Activated CD4-positive, alpha-beta memory T cell treated with anti-CD3 and anti-CD28 coated beads, Interleukin-2, amount 10 ng/mL, durations not matched to agents 7 days and 5 days (primary cell): ENCODE results near the gene FAM186B. TPM values are rescaled to one million over a fixed set of nuclear protein-coding genes. Genes with fewer than 3 reads are reported as not detected.
A peak's percentile ranks its signal among the peaks of the same experiment; 100 is the strongest.

ENCODE experiments used
- CTCF ChIA-PET: fragments of 350-600 bp; sonication (Branson Sonifier 250); formaldehyde crosslinking; loops from one replicate; lab custom pipeline; 2021; ENCODE audit warnings: antibody characterized with exemption, inconsistent platforms; lab: Charles Lee
- POLR2A ChIA-PET: fragments of 350-600 bp; sonication (Branson Sonifier 250); formaldehyde crosslinking; loops from one replicate; lab custom pipeline; 2021; ENCODE audit warnings: antibody characterized with exemption; lab: Charles Lee
- DNase-seq: peaks from one replicate; pipeline ENCODE4 v3.0.0-alpha.2; 2020
- H3K27ac Mint-ChIP-seq: one replicate; pipeline ENCODE4 v1.8.0; 2021; ENCODE audit warnings: mild to moderate bottlenecking, mixed read lengths
- H3K27me3 Mint-ChIP-seq: one replicate; pipeline ENCODE4 v1.8.0; 2021; ENCODE audit warnings: mixed read lengths
- H3K36me3 Mint-ChIP-seq: one replicate; pipeline ENCODE4 v1.8.0; 2021; ENCODE audit warnings: low read depth, mixed read lengths
- H3K4me1 Mint-ChIP-seq: one replicate; pipeline ENCODE4 v1.8.0; 2021; ENCODE audit warnings: mixed read lengths
- H3K4me3 Mint-ChIP-seq: one replicate; pipeline ENCODE4 v1.8.0; 2021; ENCODE audit warnings: mild to moderate bottlenecking, mixed read lengths
- H3K9me3 Mint-ChIP-seq: one replicate; pipeline ENCODE4 v1.8.0; 2021; ENCODE audit warnings: mixed read lengths
- total RNA-seq, 2 experiments: library from RNA; stranded (reverse); gene quantifications; one replicate each; pipeline ENCODE4 v1.2.3, GENCODE V29; 2021

Gene FAM186B
- total RNA-seq, 2 experiments from 2014 or later = not detected

- H3K27ac Mint-ChIP-seq = no peak overlapping the region
- POLR2A ChIA-PET = no interaction called here
- H3K9me3 Mint-ChIP-seq = no peaks in the 10 kb centered on the region
- CTCF ChIA-PET = no interaction called here
- H3K4me3 Mint-ChIP-seq = no peak overlapping the region
- no peaks in the 10 kb centered on the region for H3K36me3 Mint-ChIP-seq
- H3K4me1 Mint-ChIP-seq = peaks cover 20% of the 10 kb centered on the region
- peaks cover 51% of the 10 kb centered on the region for H3K27me3 Mint-ChIP-seq
- no peak for DNase-seq
Measured at GRCh38 chr12:49543914-49544815, 61.3 kb downstream of the FAM186B start.

GRCh38 chr12:49543221-49543913 lies 62.1 kb downstream of the FAM186B start:
- CTCF ChIA-PET = no interaction called here
- DNase-seq = no peak
- Mint-ChIP-seq H3K4me3 (no peak overlapping the region), H3K4me1 (peaks cover 18% of the 10 kb centered on the region), H3K27ac (no peak overlapping the region), H3K9me3 (no peaks in the 10 kb centered on the region), H3K27me3 (peaks cover 48% of the 10 kb centered on the region), H3K36me3 (no peaks in the 10 kb centered on the region)
- POLR2A ChIA-PET = interaction anchor here (1.5 kb wide), 1 partner anchor 11 kb away, joined by 5 read pairs; no protein-coding TSS in a partner anchor

GRCh38 chr12:49542592-49543160 lies 62.8 kb downstream of the FAM186B start:
- no peaks in the 10 kb centered on the region for H3K36me3 Mint-ChIP-seq
- DNase-seq = no peak
- POLR2A ChIA-PET = interaction anchor here (1.5 kb wide), 1 partner anchor 11 kb away, joined by 5 read pairs; no protein-coding TSS in a partner anchor
- H3K4me3 Mint-ChIP-seq = no peak overlapping the region
- no peaks in the 10 kb centered on the region for H3K9me3 Mint-ChIP-seq
- no peak overlapping the region for H3K27ac Mint-ChIP-seq
- H3K4me1 Mint-ChIP-seq = peaks cover 22% of the 10 kb centered on the region
- H3K27me3 Mint-ChIP-seq = peaks cover 46% of the 10 kb centered on the region
- CTCF ChIA-PET = no interaction called here

GRCh38 chr12:49541911-49542505 lies 63.4 kb downstream of the FAM186B start:
- no peaks in the 10 kb centered on the region for H3K9me3 Mint-ChIP-seq
- no peak overlapping the region for H3K27ac Mint-ChIP-seq
- H3K36me3 Mint-ChIP-seq = no peaks in the 10 kb centered on the region
- H3K4me1 Mint-ChIP-seq = peaks cover 26% of the 10 kb centered on the region
- ChIA-PET POLR2A (interaction anchor here (1.5 kb wide), 1 partner anchor 12 kb away, joined by 5 read pairs; no protein-coding TSS in a partner anchor), CTCF (no interaction called here)
- H3K27me3 Mint-ChIP-seq = peaks cover 46% of the 10 kb centered on the region
- no peak for DNase-seq
- H3K4me3 Mint-ChIP-seq = no peak overlapping the region

- CTCF ChIA-PET = no interaction called here
- H3K36me3 Mint-ChIP-seq = no peaks in the 10 kb centered on the region
- H3K27ac Mint-ChIP-seq = no peak overlapping the region
- H3K4me3 Mint-ChIP-seq = no peak overlapping the region
- no peaks in the 10 kb centered on the region for H3K9me3 Mint-ChIP-seq
- H3K27me3 Mint-ChIP-seq = peaks cover 52% of the 10 kb centered on the region
- H3K4me1 Mint-ChIP-seq = peaks cover 26% of the 10 kb centered on the region
- POLR2A ChIA-PET = no interaction called here
- DNase-seq = no peak
Measured at GRCh38 chr12:49541140-49541861, 64.1 kb downstream of the FAM186B start.

- ChIA-PET CTCF (no interaction called here), POLR2A (interaction anchor here (1.1 to 3.6 kb wide), 3 partner anchors 15 to 174 kb away, joined by 3 to 12 read pairs (median 5); partner anchors contain the start of gene SPATS2)
- Mint-ChIP-seq H3K27me3 (peaks cover 53% of the 10 kb centered on the region), H3K36me3 (no peaks in the 10 kb centered on the region), H3K4me3 (peak overlapping the region; percentile 45), H3K27ac (no peak overlapping the region), H3K4me1 (peaks cover 26% of the 10 kb centered on the region), H3K9me3 (no peaks in the 10 kb centered on the region)
- DNase-seq = no peak
Measured at GRCh38 chr12:49540229-49541139, 65.0 kb downstream of the FAM186B start.

GRCh38 chr12:49539406-49540228 lies 65.8 kb downstream of the FAM186B start:
- ChIA-PET POLR2A (interaction anchor here (1.1 to 3.6 kb wide), 4 partner anchors 14 to 173 kb away, joined by 3 to 12 read pairs (median 8); partner anchors contain the start of gene SPATS2), CTCF (interaction anchor here (1.6 to 2.7 kb wide), 2 partner anchors 14 to 41 kb away, joined by 4 to 7 read pairs; no protein-coding TSS in a partner anchor)
- H3K9me3 Mint-ChIP-seq = no peaks in the 10 kb centered on the region
- H3K4me3 Mint-ChIP-seq = peak overlapping the region; percentile 50
- H3K27ac Mint-ChIP-seq = no peak overlapping the region
- H3K27me3 Mint-ChIP-seq = peaks cover 51% of the 10 kb centered on the region
- H3K4me1 Mint-ChIP-seq = peaks cover 26% of the 10 kb centered on the region
- H3K36me3 Mint-ChIP-seq = no peaks in the 10 kb centered on the region
- DNase-seq = no peak

GRCh38 chr12:49538510-49539403 lies 66.7 kb downstream of the FAM186B start, which contains the start of gene KCNH3:
Gene KCNH3 (plus strand): TSS chr12:49539030. CDS start chr12:49539417, 387 bp downstream.
- peaks cover 49% of the 10 kb centered on the region for H3K27me3 Mint-ChIP-seq
- H3K9me3 Mint-ChIP-seq = no peaks in the 10 kb centered on the region
- H3K27ac Mint-ChIP-seq = no peak within 1 kb of the TSS
- CTCF ChIA-PET = interaction anchor here (0.6 to 2.7 kb wide), 7 partner anchors 15 to 443 kb away, joined by 3 to 9 read pairs (median 4); partner anchors contain the start of gene SPATS2
- H3K36me3 Mint-ChIP-seq = no peaks in the 10 kb centered on the region
- peaks cover 26% of the 10 kb centered on the region for H3K4me1 Mint-ChIP-seq
- H3K4me3 Mint-ChIP-seq = peak within 1 kb of the TSS; percentile 60
- POLR2A ChIA-PET = interaction anchor here (1.1 to 3.6 kb wide), 4 partner anchors 15 to 408 kb away, joined by 3 to 12 read pairs (median 7); partner anchors contain the start of gene SPATS2
- peak; percentile 93 for DNase-seq

GRCh38 chr12:49537752-49538509 lies 67.5 kb downstream of the FAM186B start:
- peaks cover 47% of the 10 kb centered on the region for H3K27me3 Mint-ChIP-seq

More at GRCh38 chr12:49537752-49538509, 67.5 kb downstream of the FAM186B start:
- no peak overlapping the region for H3K27ac Mint-ChIP-seq
- no peak for DNase-seq
- peak overlapping the region; percentile 60 for H3K4me3 Mint-ChIP-seq
- no peaks in the 10 kb centered on the region for H3K9me3 Mint-ChIP-seq
- ChIA-PET POLR2A (interaction anchor here (0.6 to 3.6 kb wide), 4 partner anchors 15 to 407 kb away, joined by 3 to 12 read pairs (median 7); partner anchors contain the start of gene SPATS2), CTCF (interaction anchor here (1.0 to 2.7 kb wide), 7 partner anchors 16 to 179 kb away, joined by 3 to 9 read pairs (median 4); partner anchors contain the start of gene SPATS2)
- no peaks in the 10 kb centered on the region for H3K36me3 Mint-ChIP-seq
- peaks cover 21% of the 10 kb centered on the region for H3K4me1 Mint-ChIP-seq
